ENCODE data around the gene ASB2.

Gene ASB2

GRCh38 chr14:93987815-93988476, 11.6 kb upstream of the ASB2 start:
- no peaks in the 10 kb centered on the region for H3K27me3 ChIP-seq (ENCODE audit: low read depth, low read length)
- H3K27ac ChIP-seq (ENCODE audit: low read length), result no peak overlapping the region
- no peaks in the 10 kb centered on the region for H3K36me3 ChIP-seq (ENCODE audit: control insufficient read depth in 1 of 2, insufficient read depth in 2 of 2, low read length in 2 of 2)
- H3K4me1 ChIP-seq (ENCODE audit: control insufficient read depth in 1 of 2, insufficient read depth in 2 of 2, low read length in 2 of 2), result peaks cover 0 to 18% of the 10 kb centered on the region in 2 donors
- no peaks in the 10 kb centered on the region for H3K9me3 ChIP-seq (ENCODE audit: control insufficient read depth in 1 of 2, low read length in 2 of 2)
- H3K4me3 ChIP-seq (ENCODE audit: low read depth in 1 of 2, low read length in 2 of 2), result no peak overlapping the region

- no peaks in the 10 kb centered on the region for H3K27me3 ChIP-seq (ENCODE audit: low read depth, low read length)
- no peaks in the 10 kb centered on the region for H3K9me3 ChIP-seq (ENCODE audit: control insufficient read depth in 1 of 2, low read length in 2 of 2)
- H3K36me3 ChIP-seq (ENCODE audit: control insufficient read depth in 1 of 2, insufficient read depth in 2 of 2, low read length in 2 of 2), result no peaks in the 10 kb centered on the region
- peaks cover 0 to 18% of the 10 kb centered on the region in 2 donors for H3K4me1 ChIP-seq (ENCODE audit: control insufficient read depth in 1 of 2, insufficient read depth in 2 of 2, low read length in 2 of 2)
- H3K27ac ChIP-seq (ENCODE audit: low read length), result no peak overlapping the region
- no peak overlapping the region for H3K4me3 ChIP-seq (ENCODE audit: low read depth in 1 of 2, low read length in 2 of 2)
These were observed 11.0 kb upstream of the ASB2 start for GRCh38 chr14:93987376-93987775.

- H3K4me1 ChIP-seq (ENCODE audit: control insufficient read depth in 1 of 2, insufficient read depth in 2 of 2, low read length in 2 of 2), result peaks cover 0 to 18% of the 10 kb centered on the region in 2 donors
- H3K36me3 ChIP-seq (ENCODE audit: control insufficient read depth in 1 of 2, insufficient read depth in 2 of 2, low read length in 2 of 2), result no peaks in the 10 kb centered on the region
- no peaks in the 10 kb centered on the region for H3K9me3 ChIP-seq (ENCODE audit: control insufficient read depth in 1 of 2, low read length in 2 of 2)
- no peak overlapping the region for H3K4me3 ChIP-seq (ENCODE audit: low read depth in 1 of 2, low read length in 2 of 2)
- H3K27ac ChIP-seq (ENCODE audit: low read length), result no peak overlapping the region
- no peaks in the 10 kb centered on the region for H3K27me3 ChIP-seq (ENCODE audit: low read depth, low read length)
These were observed 10.6 kb upstream of the ASB2 start for GRCh38 chr14:93986955-93987354.

- Histone ChIP-seq H3K36me3 (ENCODE audit: control insufficient read depth in 1 of 2, insufficient read depth in 2 of 2, low read length in 2 of 2) (no peaks in the 10 kb centered on the region), H3K4me3 (ENCODE audit: low read depth in 1 of 2, low read length in 2 of 2) (no peak overlapping the region), H3K9me3 (ENCODE audit: control insufficient read depth in 1 of 2, low read length in 2 of 2) (no peaks in the 10 kb centered on the region), H3K27ac (ENCODE audit: low read length) (no peak overlapping the region), H3K4me1 (ENCODE audit: control insufficient read depth in 1 of 2, insufficient read depth in 2 of 2, low read length in 2 of 2) (peaks cover 0 to 26% of the 10 kb centered on the region in 2 donors), H3K27me3 (ENCODE audit: low read depth, low read length) (no peaks in the 10 kb centered on the region)
These were observed 8.6 kb upstream of the ASB2 start for GRCh38 chr14:93984987-93985410.

GRCh38 chr14:93984070-93984469, 7.7 kb upstream of the ASB2 start:
- H3K4me3 ChIP-seq (ENCODE audit: low read depth in 1 of 2, low read length in 2 of 2), result no peak overlapping the region
- H3K9me3 ChIP-seq (ENCODE audit: control insufficient read depth in 1 of 2, low read length in 2 of 2), result no peaks in the 10 kb centered on the region
- no peaks in the 10 kb centered on the region for H3K36me3 ChIP-seq (ENCODE audit: control insufficient read depth in 1 of 2, insufficient read depth in 2 of 2, low read length in 2 of 2)
- H3K27ac ChIP-seq (ENCODE audit: low read length), result no peak overlapping the region
- H3K27me3 ChIP-seq (ENCODE audit: low read depth, low read length), result no peaks in the 10 kb centered on the region
- H3K4me1 ChIP-seq (ENCODE audit: control insufficient read depth in 1 of 2, insufficient read depth in 2 of 2, low read length in 2 of 2), result peaks cover 0 to 26% of the 10 kb centered on the region in 2 donors

- peak overlapping the region; percentile 70 for H3K27ac ChIP-seq (ENCODE audit: low read length)
These were observed 6.0 kb upstream of the ASB2 start for GRCh38 chr14:93982230-93983007.

GRCh38 chr14:93981316-93982229, 5.2 kb upstream of the ASB2 start:
- Histone ChIP-seq H3K27me3 (ENCODE audit: low read depth, low read length) (no peaks in the 10 kb centered on the region), H3K4me1 (ENCODE audit: control insufficient read depth in 1 of 2, insufficient read depth in 2 of 2, low read length in 2 of 2) (peaks cover 0 to 17% of the 10 kb centered on the region in 2 donors), H3K9me3 (ENCODE audit: control insufficient read depth in 1 of 2, low read length in 2 of 2) (no peaks in the 10 kb centered on the region), H3K4me3 (ENCODE audit: low read depth in 1 of 2, low read length in 2 of 2) (no peak overlapping the region), H3K36me3 (ENCODE audit: control insufficient read depth in 1 of 2, insufficient read depth in 2 of 2, low read length in 2 of 2) (no peaks in the 10 kb centered on the region), H3K27ac (ENCODE audit: low read length) (peak overlapping the region; percentile 70)

More at GRCh38 chr14:93982230-93983007, 6.0 kb upstream of the ASB2 start:
- Histone ChIP-seq H3K27me3 (ENCODE audit: low read depth, low read length) (no peaks in the 10 kb centered on the region), H3K9me3 (ENCODE audit: control insufficient read depth in 1 of 2, low read length in 2 of 2) (no peaks in the 10 kb centered on the region), H3K4me3 (ENCODE audit: low read depth in 1 of 2, low read length in 2 of 2) (no peak overlapping the region), H3K36me3 (ENCODE audit: control insufficient read depth in 1 of 2, insufficient read depth in 2 of 2, low read length in 2 of 2) (no peaks in the 10 kb centered on the region), H3K4me1 (ENCODE audit: control insufficient read depth in 1 of 2, insufficient read depth in 2 of 2, low read length in 2 of 2) (peaks cover 0 to 21% of the 10 kb centered on the region in 2 donors)

GRCh38 chr14:93980456-93981201, 4.3 kb upstream of the ASB2 start:
- no peaks in the 10 kb centered on the region for H3K27me3 ChIP-seq (ENCODE audit: low read depth, low read length)
- no peaks in the 10 kb centered on the region for H3K36me3 ChIP-seq (ENCODE audit: control insufficient read depth in 1 of 2, insufficient read depth in 2 of 2, low read length in 2 of 2)
- peaks cover 0 to 16% of the 10 kb centered on the region in 2 donors for H3K4me1 ChIP-seq (ENCODE audit: control insufficient read depth in 1 of 2, insufficient read depth in 2 of 2, low read length in 2 of 2)
- no peaks in the 10 kb centered on the region for H3K9me3 ChIP-seq (ENCODE audit: control insufficient read depth in 1 of 2, low read length in 2 of 2)
- no peak overlapping the region for H3K4me3 ChIP-seq (ENCODE audit: low read depth in 1 of 2, low read length in 2 of 2)
- peak overlapping the region; percentile 70 for H3K27ac ChIP-seq (ENCODE audit: low read length)

GRCh38 chr14:93978735-93979134, 2.4 kb upstream of the ASB2 start:
- no peaks in the 10 kb centered on the region for H3K27me3 ChIP-seq (ENCODE audit: low read depth, low read length)
- H3K4me3 ChIP-seq (ENCODE audit: low read depth in 1 of 2, low read length in 2 of 2), result no peak overlapping the region
- no peaks in the 10 kb centered on the region for H3K36me3 ChIP-seq (ENCODE audit: control insufficient read depth in 1 of 2, insufficient read depth in 2 of 2, low read length in 2 of 2)
- H3K27ac ChIP-seq (ENCODE audit: low read length), result peak overlapping the region; percentile 90
- no peaks in the 10 kb centered on the region for H3K9me3 ChIP-seq (ENCODE audit: control insufficient read depth in 1 of 2, low read length in 2 of 2)
- H3K4me1 ChIP-seq (ENCODE audit: control insufficient read depth in 1 of 2, insufficient read depth in 2 of 2, low read length in 2 of 2), result peaks cover 0 to 17% of the 10 kb centered on the region in 2 donors

GRCh38 chr14:93977790-93978581, 1.6 kb upstream of the ASB2 start:
- no peaks in the 10 kb centered on the region for H3K27me3 ChIP-seq (ENCODE audit: low read depth, low read length)
- H3K4me1 ChIP-seq (ENCODE audit: control insufficient read depth in 1 of 2, insufficient read depth in 2 of 2, low read length in 2 of 2), result peaks cover 0 to 17% of the 10 kb centered on the region in 2 donors
- H3K36me3 ChIP-seq (ENCODE audit: control insufficient read depth in 1 of 2, insufficient read depth in 2 of 2, low read length in 2 of 2), result no peaks in the 10 kb centered on the region
- H3K9me3 ChIP-seq (ENCODE audit: control insufficient read depth in 1 of 2, low read length in 2 of 2), result no peaks in the 10 kb centered on the region
- peak overlapping the region in 1 of 2 donors; percentile 72 for H3K4me3 ChIP-seq (ENCODE audit: low read depth in 1 of 2, low read length in 2 of 2)
- H3K27ac ChIP-seq (ENCODE audit: low read length), result peak overlapping the region; percentile 90
